ENCODE results near the gene PLXNB1. TPM values are rescaled to one million over a fixed set of nuclear protein-coding genes. Genes with fewer than 3 reads are reported as not detected.
A peak's percentile ranks its signal among the peaks of the same experiment; 100 is the strongest.

PLXNB1 gene
- polyA plus RNA-seq, 2 of the 4 experiments (the other 2 are of a cell fraction): 10.0 to 20.9 TPM

DNA sequence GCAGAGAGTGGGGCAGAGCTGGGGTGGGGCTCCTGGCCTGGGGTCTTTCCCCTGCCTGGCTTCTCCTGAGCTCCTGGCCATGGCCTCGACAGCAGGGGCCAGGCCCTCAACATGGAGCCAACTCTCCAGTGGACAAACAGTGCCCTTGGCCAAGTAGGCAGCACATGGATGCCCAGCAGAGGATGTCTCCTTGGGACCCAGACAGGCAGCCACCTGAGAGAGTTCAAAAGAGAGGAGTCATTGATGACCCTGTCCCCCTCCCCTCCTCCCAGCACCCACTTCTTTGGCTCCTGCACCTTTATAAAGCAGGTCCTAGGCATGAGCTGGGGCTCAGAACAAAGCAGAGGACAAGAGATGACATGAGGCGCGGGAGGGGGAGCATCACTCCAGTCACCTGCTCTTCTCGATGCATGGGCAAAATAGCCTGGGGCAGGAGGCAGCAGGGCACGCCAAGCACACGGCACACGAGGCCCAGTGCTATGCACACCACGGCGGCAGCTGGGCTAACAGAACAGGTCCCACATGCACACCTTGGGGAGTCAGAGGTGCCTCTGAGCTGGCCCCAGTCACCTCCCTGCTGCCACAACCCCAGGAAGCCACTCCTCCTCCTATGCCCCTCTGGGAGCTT, 46.7 kb upstream of the PLXNB1 start (continued):
- no peak for TF ChIP-seq RARB (CRISPR knock-in tag; IDR thresholded peaks at IDR 0.05)
- no peak for TF ChIP-seq HES2 (IDR thresholded peaks at IDR 0.05)
- TF ChIP-seq, protein P1, sequence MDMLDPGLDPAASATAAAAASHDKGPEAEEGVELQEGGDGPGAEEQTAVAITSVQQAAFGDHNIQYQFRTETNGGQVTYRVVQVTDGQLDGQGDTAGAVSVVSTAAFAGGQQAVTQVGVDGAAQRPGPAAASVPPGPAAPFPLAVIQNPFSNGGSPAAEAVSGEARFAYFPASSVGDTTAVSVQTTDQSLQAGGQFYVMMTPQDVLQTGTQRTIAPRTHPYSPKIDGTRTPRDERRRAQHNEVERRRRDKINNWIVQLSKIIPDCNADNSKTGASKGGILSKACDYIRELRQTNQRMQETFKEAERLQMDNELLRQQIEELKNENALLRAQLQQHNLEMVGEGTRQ (IDR thresholded peaks at IDR 0.05): no peak
- TF ChIP-seq KDM1A (IDR thresholded peaks at IDR 0.05; ENCODE audit: low read depth): no peak
- no peak for TF ChIP-seq HOXB5 (CRISPR knock-in tag; IDR thresholded peaks at IDR 0.05)
- TF ChIP-seq FOXS1 (CRISPR knock-in tag; IDR thresholded peaks at IDR 0.05): no peak
- no peak for TF ChIP-seq ZNF302 (CRISPR knock-in tag; IDR thresholded peaks at IDR 0.05)

DNA sequence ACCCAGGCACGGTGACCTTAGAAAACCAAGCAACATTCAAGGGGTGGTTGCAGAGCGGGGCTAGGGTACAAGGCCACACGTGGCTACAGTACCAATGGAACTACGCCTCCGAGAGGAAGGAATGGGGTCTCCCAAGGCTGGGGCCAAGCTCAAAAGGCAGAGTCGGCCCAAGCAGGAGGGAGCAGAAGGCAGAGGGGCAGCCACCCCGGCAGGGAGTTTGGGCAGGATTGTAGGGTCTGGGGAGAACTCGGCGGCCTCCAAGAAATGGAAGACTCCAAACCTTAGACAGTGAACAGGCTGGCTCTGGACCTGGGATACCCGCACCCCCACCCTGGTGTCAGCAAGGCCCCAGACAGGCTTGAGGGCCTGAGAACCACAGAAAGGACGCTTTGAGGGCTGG, 45.3 kb upstream of the PLXNB1 start:
- CTCF ChIA-PET: no interaction called here
- peaks cover 13% of the 10 kb centered on the region for H3K4me1 ChIP-seq
- POLR2A ChIA-PET: no interaction called here
- no peak overlapping the region for H3K4me3 ChIP-seq
- ATAC-seq: no peak
- H3K27ac ChIP-seq: no peak overlapping the region
- H3K9me3 ChIP-seq: no peaks in the 10 kb centered on the region
- no peak for DNase-seq (ENCODE audit: low read depth in 1 of 2, low spot score in 1 of 2)
- no peak for FAIRE-seq
- WGBS (ENCODE audit: missing lambda C conversion rate): 92% methylated on average over 10 of the region's 11 CpGs
- TF ChIP-seq EHF (CRISPR knock-in tag; IDR thresholded peaks at IDR 0.05): no peak
- no peak overlapping the region for H3K4me2 ChIP-seq

DNA sequence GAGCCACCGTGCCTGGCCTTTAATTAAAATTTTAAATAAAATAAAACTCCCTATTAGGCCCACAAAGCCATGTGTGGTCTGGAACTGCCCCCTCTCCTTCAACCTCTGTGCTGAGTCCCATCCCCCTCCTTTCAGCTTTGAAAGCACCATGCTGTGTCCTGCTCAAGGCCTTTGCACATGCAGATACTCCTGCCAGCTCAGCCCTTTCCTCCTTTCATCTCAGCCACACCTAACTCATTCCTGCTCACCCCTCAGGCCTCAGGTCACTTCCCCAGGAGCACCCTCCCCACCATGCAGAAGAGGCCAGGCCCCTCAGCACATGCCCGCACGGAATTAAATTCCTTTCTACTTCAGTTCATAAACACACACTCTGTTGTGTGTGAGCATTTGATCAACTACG, 44.7 kb upstream of the PLXNB1 start:
- 88% methylated on average over 4 of the region's 4 CpGs for WGBS (ENCODE audit: missing lambda C conversion rate)
- ChIA-PET CTCF (interaction anchor here (1.9 kb wide), 1 partner anchor 11 kb away, joined by 5 read pairs; no protein-coding TSS in a partner anchor), POLR2A (no interaction called here)
- no peak for TF ChIP-seq PHF8 (IDR thresholded peaks at IDR 0.05; ENCODE audit: borderline replicate concordance, low read depth)
- no peak for TF ChIP-seq ZC3H11A (IDR thresholded peaks at IDR 0.05)
- TF ChIP-seq PBX3 (IDR thresholded peaks at IDR 0.05): no peak
- TF ChIP-seq ZSCAN20 (CRISPR knock-in tag; IDR thresholded peaks at IDR 0.05): no peak
- no peak for TF ChIP-seq FOSB (CRISPR knock-in tag; IDR thresholded peaks at IDR 0.05)
- TF ChIP-seq CTCF (IDR thresholded peaks at IDR 0.05): no peak
- TF ChIP-seq MAZ (IDR thresholded peaks at IDR 0.05; ENCODE audit: borderline replicate concordance, low read depth, low read length): no peak
- no peak for TF ChIP-seq CHD4 (IDR thresholded peaks at IDR 0.05; ENCODE audit: borderline replicate concordance)
- no peak for TF ChIP-seq HOXB5 (CRISPR knock-in tag; IDR thresholded peaks at IDR 0.05)
- no peak for TF ChIP-seq CHD2 (IDR thresholded peaks at IDR 0.05; ENCODE audit: low read length, partially characterized antibody)
- no peak for TF ChIP-seq CBX8 (IDR thresholded peaks at IDR 0.05)
- no peak for TF ChIP-seq ESRRA (IDR thresholded peaks at IDR 0.05; ENCODE audit: borderline replicate concordance, low read length)
- no peak for TF ChIP-seq HDAC2 (IDR thresholded peaks at IDR 0.05)
- no peak for TF ChIP-seq REST (IDR thresholded peaks at IDR 0.05)
- TF ChIP-seq, protein P1 (IDR thresholded peaks at IDR 0.05): no peak
- no peak for TF ChIP-seq ZNF302 (CRISPR knock-in tag; IDR thresholded peaks at IDR 0.05)
- TF ChIP-seq KDM1A (IDR thresholded peaks at IDR 0.05; ENCODE audit: low read depth): no peak
- TF ChIP-seq ATOH8 (CRISPR knock-in tag; IDR thresholded peaks at IDR 0.05; ENCODE audit: low read depth): no peak
- no peak for TF ChIP-seq RNF2 (IDR thresholded peaks at IDR 0.05; ENCODE audit: borderline replicate concordance, low read depth)
- TF ChIP-seq TP53 (CRISPR knock-in tag; IDR thresholded peaks at IDR 0.05): no peak
- no peaks in the 10 kb centered on the region for H3K9me3 ChIP-seq
- H3K4me3 ChIP-seq: no peak overlapping the region
- H3K4me1 ChIP-seq: peaks cover 16% of the 10 kb centered on the region
- no peak for DNase-seq (ENCODE audit: low read depth in 1 of 2, low spot score in 1 of 2)
- FAIRE-seq: no peak
- H3K4me2 ChIP-seq: no peak overlapping the region
- 0 out of 6 replicates have a peak overlapping the region, but pooled peaks of 1 of the 2 experiments have one; percentile 29 for H3K27ac ChIP-seq
- ATAC-seq: no peak

Data from A549 (cell line).